A673 (cell line): ENCODE data around the gene PAOX. TPM values are rescaled to one million over a fixed set of nuclear protein-coding genes. Genes with fewer than 3 reads are reported as not detected.
"Not testable (repeated sequence)": the region's sequence is repeated elsewhere in the genome, so short reads cannot be mapped to it uniquely, and the experiment has no call there.

ENCODE experiments used
- BruUV-seq: library from RNA; stranded (reverse); fragments of 400-500 nt; replicated peaks from 2 replicates; lab custom pipeline; 2021; lab: Mats Ljungman, UMichigan
- CTCF ChIA-PET: fragments of 300-600 bp; sonication (Branson Sonifier 250); formaldehyde crosslinking; loops from one replicate; lab custom pipeline; 2022; ENCODE audit warnings: antibody characterized with exemption; lab: Charles Lee
- POLR2A ChIA-PET: fragments of 300-600 bp; sonication (Branson Sonifier 250); formaldehyde crosslinking; loops from one replicate; lab custom pipeline; 2022; ENCODE audit warnings: antibody characterized with exemption; ENCODE audit not compliant: low non-redundant PET; lab: Charles Lee
- DNase-seq: peaks from one replicate; pipeline ENCODE4 v3.0.0-alpha.2; 2015; ENCODE audit warnings: low spot score
- H3K27ac ChIP-seq: fragments of 200-600 bp; sonication (generic); 2 replicates; pipeline ENCODE4 v1.5.1; 2016; ENCODE audit warnings: mixed run types, low read depth, mild to moderate bottlenecking, mixed read lengths, antibody characterized with exemption, low read length; ENCODE audit not compliant: poor library complexity, severe bottlenecking
- H3K27me3 ChIP-seq: fragments of 200-600 bp; sonication (generic); replicated peaks from 2 replicates; pipeline ENCODE4 v1.6.1; 2017; ENCODE audit warnings: mixed run types, low read depth, mild to moderate bottlenecking, mixed read lengths, antibody characterized with exemption, low read length; ENCODE audit not compliant: insufficient read depth, poor library complexity
- H3K36me3 ChIP-seq: fragments of 200-600 bp; sonication (generic); 2 replicates; pipeline ENCODE4 v1.6.1; 2016; ENCODE audit warnings: mixed run types, mild to moderate bottlenecking, mixed read lengths, antibody characterized with exemption, low read length; ENCODE audit not compliant: insufficient read depth, poor library complexity, severe bottlenecking
- H3K4me1 ChIP-seq: fragments of 200-600 bp; sonication (generic); 2 replicates; pipeline ENCODE4 v1.6.1; 2017; ENCODE audit warnings: mixed run types, mild to moderate bottlenecking, mixed read lengths, antibody characterized with exemption, low read length; ENCODE audit not compliant: insufficient read depth, poor library complexity, severe bottlenecking
- H3K4me3 ChIP-seq: fragments of 200-600 bp; sonication (generic); 2 replicates; pipeline ENCODE4 v1.5.1; 2016; ENCODE audit warnings: low read depth, mixed run types, mild to moderate bottlenecking, mixed read lengths, low read length; ENCODE audit not compliant: poor library complexity, severe bottlenecking
- H3K9me3 ChIP-seq: fragments of 200-600 bp; sonication (generic); 2 replicates; pipeline ENCODE4 v1.6.1; 2016; ENCODE audit warnings: mixed run types, low read depth, mild to moderate bottlenecking, mixed read lengths, antibody characterized with exemption, low read length; ENCODE audit not compliant: poor library complexity, severe bottlenecking
- CTCF ChIP-seq: fragments of 300-800, 200-600 bp; sonication (generic); conservative IDR thresholded peaks from 2 replicates; pipeline ENCODE4 v1.5.1; 2017; ENCODE audit warnings: low read depth, mild to moderate bottlenecking, antibody characterized with exemption, low read length, moderate library complexity, mixed read lengths
- EZH2 ChIP-seq: fragments of 200-600 bp; sonication (generic); IDR thresholded peaks from 2 replicates; pipeline ENCODE4 v1.6.1; 2017; ENCODE audit warnings: borderline replicate concordance, low read depth, mild to moderate bottlenecking, mixed read lengths, antibody characterized with exemption, low read length; ENCODE audit not compliant: poor library complexity, severe bottlenecking
- intact Hi-C: fragments of 100-400 bp; cut with micrococcal nuclease; formaldehyde crosslinking; loops from one replicate; pipeline ENCODE4 v1.10.0; 2022; ENCODE audit not compliant: unreplicated experiment
- total RNA-seq: library from RNA; stranded (reverse); gene quantifications from 2 replicates; pipeline ENCODE4 v1.2.3, GENCODE V29; 2021

The PAOX gene
- total RNA-seq, 1 experiment from 2014 or later: 0.92 TPM

GRCh38 chr10:133424601-133425000 lies 45.5 kb downstream of the PAOX start, which contains the start of gene SPRN:
Gene SPRN, minus strand, starts transcription at chr10:133424625. Its CDS starts 944 bp downstream, at chr10:133423681.
- DNase-seq, H3K4me3 ChIP-seq, POLR2A ChIA-PET, H3K27me3 ChIP-seq, intact Hi-C loops, H3K36me3 ChIP-seq, H3K4me1 ChIP-seq, CTCF ChIA-PET, H3K9me3 ChIP-seq, H3K27ac ChIP-seq, BruUV-seq: not testable (repeated sequence)

- H3K27me3 ChIP-seq, H3K36me3 ChIP-seq, H3K4me3 ChIP-seq, DNase-seq, intact Hi-C loops, H3K27ac ChIP-seq, H3K4me1 ChIP-seq, POLR2A ChIA-PET, BruUV-seq, H3K9me3 ChIP-seq, CTCF ChIA-PET: not testable (repeated sequence)
Measured at GRCh38 chr10:133429571-133429970, 50.5 kb downstream of the PAOX start.

- CTCF ChIA-PET, BruUV-seq: not testable (repeated sequence)
Measured at GRCh38 chr10:133431888-133432613, 53.0 kb downstream of the PAOX start.

DNA sequence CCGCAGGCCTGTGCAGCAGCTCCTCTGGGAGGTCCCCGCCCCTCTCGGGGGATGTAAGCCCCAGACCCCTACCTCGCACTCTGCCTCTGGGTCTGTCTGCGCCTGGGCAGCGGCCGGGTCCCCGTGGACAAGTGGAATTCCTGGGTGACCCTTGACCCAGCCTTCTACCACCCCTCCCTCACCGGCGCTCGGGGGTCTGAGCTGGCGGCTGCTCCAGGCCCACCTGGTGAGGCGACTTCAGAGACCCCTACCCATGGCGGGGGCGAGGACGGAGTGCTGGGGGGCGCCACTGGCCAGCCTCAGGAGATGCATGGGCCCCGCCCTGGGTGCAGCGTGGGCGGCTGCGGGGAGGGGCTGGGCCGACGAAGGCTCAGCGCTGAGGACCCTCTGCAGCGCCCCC lies 53.7 kb downstream of the PAOX start:
- H3K4me3 ChIP-seq, H3K9me3 ChIP-seq, CTCF ChIA-PET, H3K27me3 ChIP-seq, DNase-seq, H3K4me1 ChIP-seq, intact Hi-C loops, H3K36me3 ChIP-seq, H3K27ac ChIP-seq, BruUV-seq, POLR2A ChIA-PET: not testable (repeated sequence)

More at GRCh38 chr10:133431888-133432613, 53.0 kb downstream of the PAOX start:
- POLR2A ChIA-PET, H3K4me1 ChIP-seq, H3K9me3 ChIP-seq, H3K36me3 ChIP-seq, DNase-seq, H3K27ac ChIP-seq, H3K4me3 ChIP-seq, intact Hi-C loops, H3K27me3 ChIP-seq: not testable (repeated sequence)

DNA sequence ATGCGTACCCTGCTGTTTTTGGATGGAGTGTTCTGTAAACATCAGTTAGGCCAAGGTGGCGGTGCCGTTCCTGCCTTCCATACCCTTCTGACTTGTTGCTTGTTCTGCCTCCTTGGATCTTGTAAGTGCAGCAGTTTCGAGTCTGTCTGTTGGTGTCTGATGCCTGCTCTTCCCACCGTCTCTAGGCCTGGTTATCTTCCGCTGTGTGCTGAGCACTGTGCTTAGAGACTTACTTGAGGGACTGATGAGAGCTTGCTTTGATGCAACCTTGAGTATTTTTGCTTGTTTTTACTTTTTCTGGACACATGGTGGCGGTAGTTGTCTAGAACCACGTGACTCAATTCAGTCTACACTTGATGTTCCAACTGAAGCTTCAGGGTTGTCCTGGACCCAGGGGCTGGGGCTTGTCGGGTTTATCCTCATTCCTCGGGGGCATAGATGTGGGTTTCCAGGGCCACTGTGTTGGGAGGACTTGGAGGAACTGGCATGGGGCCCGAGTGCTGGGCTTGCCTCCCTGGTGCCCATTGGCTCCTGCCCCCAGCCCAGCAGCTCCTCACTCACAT lies 59.7 kb downstream of the PAOX start:
- no peaks in the 10 kb centered on the region for H3K27me3 ChIP-seq
- H3K4me3 ChIP-seq: no peak overlapping the region
- no peak overlapping the region for H3K27ac ChIP-seq
- peak; percentile 64 for DNase-seq
- intact Hi-C loops: no loop called here
- POLR2A ChIA-PET: no interaction called here
- CTCF ChIA-PET: interaction anchor here (0.6 kb wide), 1 partner anchor 117 kb away, joined by 3 read pairs; no protein-coding TSS in a partner anchor
- BruUV-seq: no TSS peak
- no peaks in the 10 kb centered on the region for H3K4me1 ChIP-seq
- H3K36me3 ChIP-seq: no peaks in the 10 kb centered on the region
- peak; percentile 62 for TF ChIP-seq CTCF
- no peak for TF ChIP-seq EZH2
- no peaks in the 10 kb centered on the region for H3K9me3 ChIP-seq
